HepG2 (cell line): ENCODE measurements around the gene TLCD3B. TPM values are rescaled to one million over a fixed set of nuclear protein-coding genes. Genes with fewer than 3 reads are reported as not detected.

ENCODE experiments used
- CCDC6 ChIP-seq: sonication (generic); formaldehyde crosslinking; IDR thresholded peaks from 2 replicates; pipeline ENCODE4 v1.8.1; 2022; ENCODE audit warnings: mild to moderate bottlenecking, missing genetic modification reagents, moderate library complexity
- DMAP1 ChIP-seq: IDR thresholded peaks from 2 replicates; pipeline ENCODE4 v1.6.1; 2016
- DR1 ChIP-seq: sonication (generic); formaldehyde crosslinking; IDR thresholded peaks from 2 replicates; pipeline ENCODE4 v1.8.0; 2021; ENCODE audit warnings: mild to moderate bottlenecking, missing genetic modification reagents, inconsistent platforms
- FOXO1 ChIP-seq: sonication (generic); formaldehyde crosslinking; IDR thresholded peaks from 2 replicates; pipeline ENCODE4 v1.4.0; 2020; ENCODE audit warnings: missing genetic modification reagents
- JUNB ChIP-seq: sonication (generic); formaldehyde crosslinking; IDR thresholded peaks from 2 replicates; pipeline ENCODE4 v1.8.0; 2022; ENCODE audit warnings: missing genetic modification reagents, mild to moderate bottlenecking, borderline replicate concordance
- KDM1A ChIP-seq: IDR thresholded peaks from 2 replicates; pipeline ENCODE4 v1.6.1; 2016; ENCODE audit warnings: missing compliant biosample characterization
- MTA1 ChIP-seq: sonication (generic); formaldehyde crosslinking; IDR thresholded peaks from 2 replicates; pipeline ENCODE4 v1.4.0; 2020; ENCODE audit warnings: missing genetic modification reagents, mild to moderate bottlenecking, borderline replicate concordance
- MXI1 ChIP-seq: IDR thresholded peaks from 3 replicates; pipeline ENCODE4 v1.6.1; 2012; ENCODE audit warnings: low read depth, low read length, inconsistent platforms, borderline replicate concordance
- PAX8 ChIP-seq: sonication (generic); formaldehyde crosslinking; IDR thresholded peaks from 2 replicates; pipeline ENCODE4 v1.8.0; 2022; ENCODE audit warnings: mild to moderate bottlenecking, missing genetic modification reagents, borderline replicate concordance
- RBM39 ChIP-seq: fragments of 200-400 bp; formaldehyde crosslinking; IDR thresholded peaks from one replicate; pipeline ENCODE4 v1.6.1; 2018; ENCODE audit warnings: antibody characterized with exemption, mild to moderate bottlenecking, low read depth, low read length; ENCODE audit not compliant: poor library complexity, severe bottlenecking
- TMF1 ChIP-seq: sonication (generic); formaldehyde crosslinking; IDR thresholded peaks from 2 replicates; pipeline ENCODE4 v1.8.1; 2022; ENCODE audit warnings: low read depth, missing genetic modification reagents
- YEATS4 ChIP-seq: sonication (generic); formaldehyde crosslinking; IDR thresholded peaks from 2 replicates; pipeline ENCODE4 v1.4.0; 2020; ENCODE audit warnings: missing genetic modification reagents, borderline replicate concordance
- ZMYM3 ChIP-seq: sonication (generic); formaldehyde crosslinking; IDR thresholded peaks from 2 replicates; pipeline ENCODE4 v1.5.1; 2020; ENCODE audit warnings: mild to moderate bottlenecking, missing genetic modification reagents
- ZNF138 ChIP-seq: sonication (generic); formaldehyde crosslinking; IDR thresholded peaks from 2 replicates; pipeline ENCODE4 v1.5.0; 2020; ENCODE audit warnings: mild to moderate bottlenecking, low read depth, missing genetic modification reagents
- ZNF205 ChIP-seq: IDR thresholded peaks from 2 replicates; pipeline ENCODE4 v1.6.1; 2018; ENCODE audit warnings: missing biosample characterization, missing genetic modification reagents
- ZNF232 ChIP-seq: sonication (generic); formaldehyde crosslinking; IDR thresholded peaks from 2 replicates; pipeline ENCODE4 v1.4.0; 2020; ENCODE audit warnings: missing genetic modification reagents, borderline replicate concordance
- ZNF263 ChIP-seq: sonication (generic); formaldehyde crosslinking; IDR thresholded peaks from 2 replicates; pipeline ENCODE4 v1.4.0; 2020; ENCODE audit warnings: missing genetic modification reagents
- ZNF562 ChIP-seq: sonication (generic); formaldehyde crosslinking; IDR thresholded peaks from 2 replicates; pipeline ENCODE4 v1.8.0; 2022; ENCODE audit warnings: missing genetic modification reagents, borderline replicate concordance
- ZNF605 ChIP-seq: sonication (generic); formaldehyde crosslinking; IDR thresholded peaks from 2 replicates; pipeline ENCODE4 v1.8.0; 2022; ENCODE audit warnings: mild to moderate bottlenecking, missing genetic modification reagents
- ZSCAN29 ChIP-seq: sonication (generic); formaldehyde crosslinking; conservative IDR thresholded peaks from 2 replicates; pipeline ENCODE4 v1.4.0; 2020; ENCODE audit warnings: mild to moderate bottlenecking, missing genetic modification reagents
- polyA plus RNA-seq, 8 experiments: library from polyadenylated mRNA; depleted of rRNA in 3 of 8; stranded (reverse) in 7 of 8; unstranded in 1 of 8; fragments of >200 nt; fragmentation: Illumina TruSeq in 4 of 8; extraction: Trizol in 4 of 8; gene quantifications; 2 replicates each; pipeline versions ENCODE4 v1.2.1 to v1.2.3, GENCODE V29; 2011 to 2016; ENCODE audit warnings: low read depth in 4 of 8, missing spikeins in 1 of 8, mixed read lengths in 1 of 8; ENCODE audit not compliant: insufficient read depth in 1 of 8
- total RNA-seq, 5 experiments: library from RNA; depleted of rRNA; stranded (reverse); fragments of >200 nt; fragmentation: Illumina TruSeq; extraction: Trizol; gene quantifications; 2 replicates each; pipeline ENCODE4 v1.2.3, GENCODE V29; 2016; ENCODE audit warnings: low read depth in 1 of 5
- TF ChIP-seq, protein P1 (sequence below): sonication (generic); formaldehyde crosslinking; IDR thresholded peaks from 2 replicates; pipeline ENCODE4 v1.8.1; 2023; ENCODE audit warnings: mild to moderate bottlenecking, missing genetic modification reagents, borderline replicate concordance
- TF ChIP-seq, protein P2 (sequence below): sonication (generic); formaldehyde crosslinking; IDR thresholded peaks from 2 replicates; pipeline ENCODE4 v1.4.0; 2020; ENCODE audit warnings: missing genetic modification reagents
- TF ChIP-seq, protein P3 (sequence below): sonication (generic); formaldehyde crosslinking; IDR thresholded peaks from 2 replicates; pipeline ENCODE4 v1.4.0; 2020; ENCODE audit warnings: missing genetic modification reagents
- TF ChIP-seq, protein P4 (sequence below): IDR thresholded peaks from 2 replicates; pipeline ENCODE4 v1.6.1; 2012; ENCODE audit warnings: low read depth, low read length, improper control_type of control experiment

TLCD3B gene
- total and polyA plus RNA-seq, 2 of the 13 experiments (the other 11 are each of a cell fraction or from before 2014, with no cell fraction given) = not detected

DNA sequence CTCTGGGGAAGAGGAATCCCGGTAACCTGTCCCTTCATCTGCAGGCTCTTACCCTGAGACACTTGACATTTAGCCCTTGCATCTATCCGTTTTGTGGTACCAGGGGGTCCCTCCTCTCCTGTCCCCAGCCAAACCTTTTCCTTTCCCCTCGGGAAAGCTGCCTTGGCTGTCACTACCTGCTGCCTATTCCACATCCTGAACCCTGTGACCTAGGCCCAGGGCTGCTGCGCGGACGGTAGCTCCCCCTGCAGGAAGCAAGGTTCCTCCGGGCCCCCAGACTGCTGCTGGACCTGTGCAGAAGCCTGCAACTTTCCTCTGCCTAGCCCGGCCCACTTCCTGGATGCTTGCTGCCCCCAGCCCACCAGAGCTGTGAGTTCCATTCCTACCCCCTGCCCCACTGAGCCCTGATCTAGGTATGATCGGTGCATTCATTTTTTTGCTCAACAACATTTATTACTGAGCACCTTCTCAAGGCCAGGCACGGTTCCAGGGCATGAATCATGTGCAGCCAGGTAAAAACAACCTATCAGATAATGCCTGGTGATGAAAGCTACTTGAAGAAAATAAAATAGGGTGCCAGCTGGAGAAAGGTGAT, 24.0 kb upstream of the TLCD3B start (continued):
- 0 out of 2 replicates have a peak, but pooled peaks have one; percentile 25 for TF ChIP-seq ZNF605 (CRISPR knock-in tag)
- TF ChIP-seq, protein P1, sequence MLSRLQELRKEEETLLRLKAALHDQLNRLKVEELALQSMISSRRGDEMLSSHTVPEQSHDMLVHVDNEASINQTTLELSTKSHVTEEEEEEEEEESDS (CRISPR knock-in tag) = no peak
- TF ChIP-seq RBM39 = no peak
- TF ChIP-seq, protein P2, sequence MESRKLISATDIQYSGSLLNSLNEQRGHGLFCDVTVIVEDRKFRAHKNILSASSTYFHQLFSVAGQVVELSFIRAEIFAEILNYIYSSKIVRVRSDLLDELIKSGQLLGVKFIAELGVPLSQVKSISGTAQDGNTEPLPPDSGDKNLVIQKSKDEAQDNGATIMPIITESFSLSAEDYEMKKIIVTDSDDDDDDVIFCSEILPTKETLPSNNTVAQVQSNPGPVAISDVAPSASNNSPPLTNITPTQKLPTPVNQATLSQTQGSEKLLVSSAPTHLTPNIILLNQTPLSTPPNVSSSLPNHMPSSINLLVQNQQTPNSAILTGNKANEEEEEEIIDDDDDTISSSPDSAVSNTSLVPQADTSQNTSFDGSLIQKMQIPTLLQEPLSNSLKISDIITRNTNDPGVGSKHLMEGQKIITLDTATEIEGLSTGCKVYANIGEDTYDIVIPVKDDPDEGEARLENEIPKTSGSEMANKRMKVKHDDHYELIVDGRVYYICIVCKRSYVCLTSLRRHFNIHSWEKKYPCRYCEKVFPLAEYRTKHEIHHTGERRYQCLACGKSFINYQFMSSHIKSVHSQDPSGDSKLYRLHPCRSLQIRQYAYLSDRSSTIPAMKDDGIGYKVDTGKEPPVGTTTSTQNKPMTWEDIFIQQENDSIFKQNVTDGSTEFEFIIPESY (CRISPR knock-in tag) = peak; percentile 9; the same call in 1 of the 2 replicates
- peak; percentile 64; the same call in 1 of the 2 replicates for TF ChIP-seq ZMYM3 (CRISPR knock-in tag)
- TF ChIP-seq JUNB (CRISPR knock-in tag) = no peak
- TF ChIP-seq ZNF562 (CRISPR knock-in tag) = no peak
- peak; percentile 65; the same call in 1 of the 2 replicates for TF ChIP-seq ZNF232 (CRISPR knock-in tag)
- TF ChIP-seq ZNF263 = no peak
- TF ChIP-seq DMAP1 (CRISPR knock-in tag) = no peak
- TF ChIP-seq TMF1 = no peak
- no peak for TF ChIP-seq PAX8 (CRISPR knock-in tag)
- no peak for TF ChIP-seq YEATS4 (CRISPR knock-in tag)
- TF ChIP-seq MXI1 = no peak; the same call in 2 of the 3 replicates
- TF ChIP-seq, protein P3, sequence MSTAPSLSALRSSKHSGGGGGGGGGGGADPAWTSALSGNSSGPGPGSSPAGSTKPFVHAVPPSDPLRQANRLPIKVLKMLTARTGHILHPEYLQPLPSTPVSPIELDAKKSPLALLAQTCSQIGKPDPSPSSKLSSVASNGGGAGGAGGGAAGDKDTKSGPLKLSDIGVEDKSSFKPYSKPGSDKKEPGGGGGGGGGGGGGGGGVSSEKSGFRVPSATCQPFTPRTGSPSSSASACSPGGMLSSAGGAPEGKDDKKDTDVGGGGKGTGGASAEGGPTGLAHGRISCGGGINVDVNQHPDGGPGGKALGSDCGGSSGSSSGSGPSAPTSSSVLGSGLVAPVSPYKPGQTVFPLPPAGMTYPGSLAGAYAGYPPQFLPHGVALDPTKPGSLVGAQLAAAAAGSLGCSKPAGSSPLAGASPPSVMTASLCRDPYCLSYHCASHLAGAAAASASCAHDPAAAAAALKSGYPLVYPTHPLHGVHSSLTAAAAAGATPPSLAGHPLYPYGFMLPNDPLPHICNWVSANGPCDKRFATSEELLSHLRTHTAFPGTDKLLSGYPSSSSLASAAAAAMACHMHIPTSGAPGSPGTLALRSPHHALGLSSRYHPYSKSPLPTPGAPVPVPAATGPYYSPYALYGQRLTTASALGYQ (CRISPR knock-in tag) = no peak
- TF ChIP-seq KDM1A (CRISPR knock-in tag) = no peak
- TF ChIP-seq MTA1 = no peak
- TF ChIP-seq CCDC6 (CRISPR knock-in tag) = no peak
- no peak; the same call in 1 of the 2 replicates for TF ChIP-seq DR1 (CRISPR knock-in tag)
- TF ChIP-seq, protein P4, sequence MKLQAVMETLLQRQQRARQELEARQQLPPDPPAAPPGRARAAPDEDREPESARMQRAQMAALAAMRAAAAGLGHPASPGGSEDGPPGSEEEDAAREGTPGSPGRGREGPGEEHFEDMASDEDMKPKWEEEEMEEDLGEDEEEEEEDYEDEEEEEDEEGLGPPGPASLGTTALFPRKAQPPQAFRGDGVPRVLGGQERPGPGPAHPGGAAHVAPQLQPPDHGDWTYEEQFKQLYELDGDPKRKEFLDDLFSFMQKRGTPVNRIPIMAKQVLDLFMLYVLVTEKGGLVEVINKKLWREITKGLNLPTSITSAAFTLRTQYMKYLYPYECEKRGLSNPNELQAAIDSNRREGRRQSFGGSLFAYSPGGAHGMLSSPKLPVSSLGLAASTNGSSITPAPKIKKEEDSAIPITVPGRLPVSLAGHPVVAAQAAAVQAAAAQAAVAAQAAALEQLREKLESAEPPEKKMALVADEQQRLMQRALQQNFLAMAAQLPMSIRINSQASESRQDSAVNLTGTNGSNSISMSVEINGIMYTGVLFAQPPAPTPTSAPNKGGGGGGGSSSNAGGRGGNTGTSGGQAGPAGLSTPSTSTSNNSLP = no peak
- no peak for TF ChIP-seq FOXO1 (CRISPR knock-in tag)
- TF ChIP-seq ZSCAN29 (CRISPR knock-in tag) = no peak
- TF ChIP-seq ZNF205 (CRISPR knock-in tag) = no peak
- TF ChIP-seq ZNF138 (CRISPR knock-in tag) = no peak
